ENCODE results near the gene NELFB. TPM values are rescaled to one million over a fixed set of nuclear protein-coding genes. Genes with fewer than 3 reads are reported as not detected.

Gene NELFB
- total RNA-seq, 1 experiment from 2014 or later = 71.7 TPM

- H3K9ac ChIP-seq (ENCODE audit: extremely low read depth, insufficient read length, low read length) = no peak overlapping the region
- no peaks in the 10 kb centered on the region for H3K79me2 ChIP-seq (ENCODE audit: insufficient read depth, low read length)
- H3K9me3 ChIP-seq (ENCODE audit: control insufficient read depth, low read depth, low read length) = no peaks in the 10 kb centered on the region
- H3K4me1 ChIP-seq (ENCODE audit: insufficient read depth, low read length) = no peaks in the 10 kb centered on the region; the same call in 1 of the 2 replicates
- H4K8ac ChIP-seq (replicated peaks; ENCODE audit: insufficient read length, low read depth, low read length) = no peak overlapping the region
- no peaks in the 10 kb centered on the region for H3K79me1 ChIP-seq (ENCODE audit: insufficient read depth, low read depth, low read length, poor library complexity, severe bottlenecking)
- TF ChIP-seq CTCF (conservative IDR thresholded peaks at IDR 0.05) = no peak
- H3K27ac ChIP-seq (ENCODE audit: insufficient read length, low read depth, low read length) = no peak overlapping the region
- no peak overlapping the region for H4K5ac ChIP-seq (ENCODE audit: insufficient read length, low read depth, low read length)
- H4K20me1 ChIP-seq (ENCODE audit: control insufficient read depth, insufficient read depth, insufficient read length) = no peaks in the 10 kb centered on the region
- H2AK5ac ChIP-seq (ENCODE audit: insufficient read length, low read length) = no peak overlapping the region
- no peak overlapping the region for H2BK15ac ChIP-seq (ENCODE audit: low read depth, low read length)
- no peak overlapping the region for H2BK12ac ChIP-seq (ENCODE audit: insufficient read length, low read depth, low read length)
- Mint-ChIP-seq H3K36me3 (ENCODE audit: insufficient read depth in 1 of 3, low read depth in 3 of 3) (peaks cover 1 to 17% (median 2%) of the 10 kb centered on the region in 3 experiments; a peak in 3 of 7 replicates), H3K27ac (no peak overlapping the region; a peak in 1 of 7 replicates), H3K4me1 (peaks cover 4 to 8% of the 10 kb centered on the region in 2 experiments), H3K4me3 (0 out of 5 replicates have a peak overlapping the region, but pooled peaks of 1 of the 2 experiments have one; percentile 44), H3K9me3 (no peaks in the 10 kb centered on the region), H3K27me3 (ENCODE audit: low read depth) (no peaks in the 10 kb centered on the region)
- no peak overlapping the region for H3K14ac ChIP-seq (ENCODE audit: insufficient read depth, low read length)
- H2BK20ac ChIP-seq (ENCODE audit: low read depth, low read length, poor library complexity, severe bottlenecking) = no peak overlapping the region
- no peak overlapping the region for H3T11ph ChIP-seq (ENCODE audit: low read length)
- DNase-seq = no peak
- no peak overlapping the region for H3K56ac ChIP-seq (ENCODE audit: insufficient read length, low read depth, low read length)
- no CpG with 5 or more reads among the region's 10 CpGs for WGBS (ENCODE audit: extremely low coverage, insufficient read length, low lambda C conversion rate)
- no peak overlapping the region for H3K4me2 ChIP-seq (ENCODE audit: insufficient read depth, insufficient read length, low read length)
- H3K4ac ChIP-seq (ENCODE audit: low read depth, low read length) = no peak overlapping the region
- H4K91ac ChIP-seq (ENCODE audit: insufficient read length, low read depth, low read length) = no peak overlapping the region
- no peak overlapping the region for H2BK5ac ChIP-seq (ENCODE audit: insufficient read length, low read length)
- H2AFZ ChIP-seq (ENCODE audit: low read length) = no peak overlapping the region
- no peak overlapping the region for H3K23ac ChIP-seq (ENCODE audit: insufficient read length, low read depth, low read length)
- H2BK120ac ChIP-seq (ENCODE audit: low read depth, low read length, poor library complexity, severe bottlenecking) = no peak overlapping the region
- H3K18ac ChIP-seq (ENCODE audit: insufficient read length, low read depth, low read length) = no peak overlapping the region
- H3K27me3 ChIP-seq (ENCODE audit: insufficient read depth, low read length) = no peaks in the 10 kb centered on the region
- peaks cover 14% of the 10 kb centered on the region for H3K23me2 ChIP-seq (ENCODE audit: insufficient read length, low read depth, low read length, poor library complexity, severe bottlenecking)
Observed at GRCh38 chr9:137219757-137220316, 35.3 kb upstream of the NELFB start.

Measured in H9 (cell line).